ENCODE measurements around the gene CALR3.
"Not testable (repeated sequence)": the region's sequence is repeated elsewhere in the genome, so short reads cannot be mapped to it uniquely, and the experiment has no call there.

CALR3 gene

DNA sequence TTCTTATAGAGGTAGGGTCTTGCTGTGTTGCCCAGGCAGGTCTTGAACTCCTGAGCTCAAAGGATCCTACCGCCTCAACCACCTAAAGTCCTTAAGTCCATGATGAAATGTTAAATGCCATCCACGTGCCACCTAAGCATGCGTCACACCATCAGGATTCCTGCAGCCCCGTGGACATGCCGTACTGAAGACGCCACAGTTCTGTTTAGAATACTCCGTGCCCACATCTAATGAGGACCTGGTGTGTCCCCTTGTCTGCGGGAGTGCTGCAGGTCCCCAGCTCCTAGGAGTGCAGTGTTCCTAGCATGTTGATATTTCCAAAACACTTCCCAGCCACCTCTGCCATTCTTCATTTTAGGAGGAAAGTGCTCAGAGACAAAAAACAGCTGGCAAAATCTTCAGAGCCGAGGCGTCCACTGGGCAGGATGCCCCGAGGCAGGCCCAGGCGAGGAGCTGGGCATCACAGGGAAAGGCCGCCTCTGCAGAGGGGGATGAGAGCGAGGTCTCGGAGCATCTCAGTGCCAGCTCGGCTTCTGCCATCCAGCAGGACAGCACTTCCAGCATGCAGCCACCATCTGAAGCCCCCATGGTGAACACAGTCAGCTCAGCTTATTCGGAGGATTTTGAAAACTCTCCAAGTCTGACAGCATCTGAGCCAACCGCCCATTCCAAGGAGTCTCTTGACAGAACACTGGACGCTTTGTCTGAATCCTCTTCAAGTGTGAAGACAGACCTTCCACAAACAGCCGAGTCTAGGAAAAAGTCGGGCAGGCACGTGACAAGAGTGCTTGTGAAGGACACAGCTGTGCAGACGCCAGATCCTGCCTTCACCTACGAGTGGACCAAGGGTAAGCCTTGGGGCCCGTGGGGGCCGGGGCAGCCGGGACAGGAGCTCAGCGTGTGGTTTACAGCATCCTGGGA, 13.4 kb upstream of the CALR3 start:
- FAIRE-seq: no peak
- TF ChIP-seq POLR2A (IDR thresholded peaks at IDR 0.05; ENCODE audit: low read depth, low read length) (no peak), POLR2AphosphoS5 (IDR thresholded peaks at IDR 0.05; ENCODE audit: low read depth, low read length) (no peak), TAF1 (IDR thresholded peaks at IDR 0.05; ENCODE audit: borderline replicate concordance, low read depth, low read length) (no peak)
- DNase-seq (ENCODE audit: insufficient read length): no peak

DNA sequence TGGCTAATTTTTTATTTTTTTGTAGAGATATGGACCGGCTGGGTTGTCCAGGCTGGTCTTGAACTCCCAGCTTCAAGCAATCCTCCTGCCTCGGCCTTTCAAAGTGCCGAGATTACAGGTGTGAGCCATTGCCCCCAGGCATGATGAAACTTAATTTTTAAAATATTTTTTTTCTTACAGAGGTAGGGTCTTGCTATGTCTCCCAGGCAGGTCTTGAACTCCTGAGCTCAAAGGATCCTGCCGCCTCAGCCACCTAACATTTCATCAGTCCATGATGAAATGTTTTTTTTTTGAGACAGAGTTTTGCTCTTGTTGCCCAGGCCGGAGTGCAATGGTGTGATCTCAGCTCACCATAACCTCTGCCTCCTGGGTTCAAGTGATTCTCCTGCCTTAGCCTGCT, 12.6 kb upstream of the CALR3 start:
- FAIRE-seq (no peak), DNase-seq (ENCODE audit: insufficient read length) (no peak)
- TF ChIP-seq POLR2AphosphoS5 (IDR thresholded peaks at IDR 0.05; ENCODE audit: low read depth, low read length): no peak
- TF ChIP-seq TAF1 (IDR thresholded peaks at IDR 0.05; ENCODE audit: borderline replicate concordance, low read depth, low read length): no peak
- TF ChIP-seq POLR2A (IDR thresholded peaks at IDR 0.05; ENCODE audit: low read depth, low read length): no peak

DNA sequence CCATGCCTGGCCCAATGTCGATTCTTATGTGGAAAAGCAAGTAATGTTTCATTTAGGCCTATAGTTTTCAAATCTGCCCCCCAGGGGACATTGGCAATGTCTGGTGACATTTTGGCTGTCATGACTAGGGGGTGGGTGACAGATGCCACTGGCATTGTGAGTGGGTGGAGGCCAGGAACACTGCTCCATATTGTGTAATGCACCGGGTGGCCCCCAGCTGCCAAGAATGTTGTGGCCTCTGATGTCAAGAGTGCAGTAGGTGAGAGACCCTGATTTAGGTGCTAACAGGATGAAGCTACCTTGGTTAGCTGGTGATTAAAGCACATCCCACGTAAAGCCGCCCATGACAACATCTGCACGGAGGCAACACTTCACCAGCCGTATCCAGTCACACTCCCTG, 11.0 kb upstream of the CALR3 start:
- TF ChIP-seq TAF1 (IDR thresholded peaks at IDR 0.05; ENCODE audit: borderline replicate concordance, low read depth, low read length) (no peak), POLR2A (IDR thresholded peaks at IDR 0.05; ENCODE audit: low read depth, low read length) (no peak)
- no peak for DNase-seq (ENCODE audit: insufficient read length)
- FAIRE-seq: no peak

DNA sequence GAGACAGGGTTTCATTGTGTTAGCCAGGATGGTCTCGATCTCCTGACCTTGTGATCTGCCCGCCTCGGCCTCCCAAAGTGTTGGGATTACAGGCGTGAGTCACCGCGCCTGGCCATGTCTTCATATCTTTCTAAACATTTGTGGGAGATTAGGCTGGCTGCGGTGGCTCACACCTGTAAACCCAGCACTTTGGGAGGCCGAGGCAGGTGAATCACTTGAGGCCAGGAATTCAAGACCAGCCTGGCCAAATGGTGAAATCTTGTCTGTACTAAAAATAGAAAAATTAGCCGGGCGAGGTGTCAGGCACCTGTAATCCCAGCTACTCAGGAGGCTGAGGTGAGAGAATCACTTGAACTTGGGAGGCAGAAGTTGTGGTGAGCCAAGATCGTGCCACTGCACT, 10.2 kb upstream of the CALR3 start:
- FAIRE-seq; DNase-seq (ENCODE audit: insufficient read length): not testable (repeated sequence)

DNA sequence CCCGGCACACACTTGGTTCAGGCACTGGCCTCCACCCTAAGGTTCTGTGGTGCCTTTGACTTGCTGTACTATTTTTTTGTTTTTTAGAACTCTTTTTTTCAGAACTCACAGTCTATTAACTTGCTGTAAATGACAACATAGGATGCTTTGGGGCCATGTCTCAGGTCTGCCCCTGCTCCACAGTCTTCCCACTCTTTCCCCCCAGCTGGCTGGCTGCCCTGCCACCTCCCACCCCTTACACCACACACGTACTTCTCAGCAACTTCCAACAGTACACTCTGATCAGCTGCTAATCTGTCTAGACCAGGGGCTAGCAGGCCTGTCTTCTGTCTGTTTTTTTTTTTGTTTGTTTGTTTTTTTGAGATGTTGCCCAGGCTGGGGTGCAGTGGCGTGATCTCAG, 8.3 kb upstream of the CALR3 start:
- FAIRE-seq (no peak), DNase-seq (ENCODE audit: insufficient read length) (no peak)
- TF ChIP-seq POLR2AphosphoS5 (IDR thresholded peaks at IDR 0.05; ENCODE audit: low read depth, low read length) (no peak), TAF1 (IDR thresholded peaks at IDR 0.05; ENCODE audit: borderline replicate concordance, low read depth, low read length) (no peak), POLR2A (IDR thresholded peaks at IDR 0.05; ENCODE audit: low read depth, low read length) (no peak)

DNA sequence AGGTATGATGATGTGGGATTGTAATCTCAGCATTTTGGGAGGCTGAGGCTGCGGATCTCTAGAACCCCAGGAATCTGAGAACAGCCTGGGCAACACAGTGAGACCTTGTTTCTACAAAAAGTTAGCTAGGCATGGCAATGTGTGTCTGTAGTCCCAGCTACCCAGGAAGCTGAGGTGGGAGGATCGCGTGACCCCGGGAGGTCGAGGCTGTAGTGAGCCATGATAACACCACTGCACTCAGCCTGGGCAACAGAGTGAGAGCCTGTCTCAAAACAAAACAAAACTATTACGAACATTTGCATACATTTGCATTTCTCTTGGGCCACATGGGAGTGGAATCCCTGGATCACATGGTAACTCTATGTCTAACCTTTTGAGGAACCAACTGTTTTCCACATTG, 1.9 kb upstream of the CALR3 start:
- no peak for TF ChIP-seq POLR2AphosphoS5 (IDR thresholded peaks at IDR 0.05; ENCODE audit: low read depth, low read length)
- TF ChIP-seq TAF1 (IDR thresholded peaks at IDR 0.05; ENCODE audit: borderline replicate concordance, low read depth, low read length): no peak
- TF ChIP-seq POLR2A (IDR thresholded peaks at IDR 0.05; ENCODE audit: low read depth, low read length): no peak
- no peak for DNase-seq (ENCODE audit: insufficient read length)
- FAIRE-seq: no peak

DNA sequence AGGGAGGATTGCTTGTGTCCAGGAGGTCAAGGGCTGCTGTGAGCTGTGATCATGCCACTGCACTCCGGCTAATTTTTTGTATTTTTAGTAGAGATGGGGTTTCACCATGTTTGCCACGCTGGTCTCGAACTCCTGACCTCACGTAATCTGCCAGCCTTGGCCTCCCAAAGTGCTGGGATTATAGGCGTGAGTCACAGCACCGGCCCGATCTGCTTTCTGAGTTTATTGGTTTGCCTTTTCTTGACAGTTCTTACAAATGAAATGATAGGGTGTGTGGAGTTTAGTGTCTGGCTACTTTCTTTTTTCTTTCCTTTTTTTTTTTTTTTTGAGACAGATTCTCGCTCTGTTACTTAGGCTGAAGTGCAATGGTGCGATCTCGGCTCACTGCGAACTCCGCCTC, 1.1 kb upstream of the CALR3 start:
- TF ChIP-seq POLR2AphosphoS5 (IDR thresholded peaks at IDR 0.05; ENCODE audit: low read depth, low read length) (no peak), POLR2A (IDR thresholded peaks at IDR 0.05; ENCODE audit: low read depth, low read length) (no peak), TAF1 (IDR thresholded peaks at IDR 0.05; ENCODE audit: borderline replicate concordance, low read depth, low read length) (no peak)
- no peak for DNase-seq (ENCODE audit: insufficient read length)
- no peak for FAIRE-seq

DNA sequence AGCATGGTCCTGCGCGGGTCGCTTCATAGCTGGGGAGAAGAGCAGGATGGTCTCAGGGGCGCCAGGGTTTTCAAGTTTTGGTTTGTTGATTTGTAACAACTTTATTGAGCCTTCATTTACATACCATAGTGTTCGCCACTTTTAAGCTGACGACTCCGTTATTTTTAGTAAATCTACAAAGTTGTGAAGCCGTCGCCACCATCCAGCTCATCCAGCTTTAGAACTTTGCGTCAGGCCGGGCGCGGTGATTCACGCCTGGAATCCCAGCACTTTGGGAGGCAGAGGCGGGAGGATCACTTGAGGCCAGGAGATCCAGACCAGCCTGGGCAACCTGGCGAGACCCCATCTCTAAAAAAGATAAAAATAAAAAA, 631 bp upstream of the CALR3 start:
- TF ChIP-seq POLR2A (IDR thresholded peaks at IDR 0.05; ENCODE audit: low read depth, low read length) (no peak), POLR2AphosphoS5 (IDR thresholded peaks at IDR 0.05; ENCODE audit: low read depth, low read length) (no peak), TAF1 (IDR thresholded peaks at IDR 0.05; ENCODE audit: borderline replicate concordance, low read depth, low read length) (no peak)
- FAIRE-seq (no peak), DNase-seq (ENCODE audit: insufficient read length) (no peak)

DNA sequence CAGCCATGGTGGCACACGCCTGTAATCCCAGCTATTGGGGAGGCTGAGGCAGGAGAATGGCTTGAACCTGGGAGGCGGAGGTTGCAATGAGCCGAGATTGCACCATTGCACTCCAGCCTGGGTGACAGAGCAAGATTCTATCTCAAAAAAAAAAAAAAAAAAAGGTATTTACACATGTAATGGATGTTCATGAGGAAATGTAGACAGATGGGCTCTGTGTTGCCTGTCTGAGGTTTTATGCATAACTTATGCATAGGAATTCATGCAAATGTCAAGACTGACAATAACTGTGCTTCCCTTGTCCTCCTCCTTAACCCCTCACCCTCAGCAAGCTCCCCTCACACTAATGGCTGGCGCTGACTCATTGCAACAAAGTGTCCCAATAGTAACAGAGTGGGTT, 9.5 kb downstream of the CALR3 start:
- FAIRE-seq; DNase-seq (ENCODE audit: insufficient read length): not testable (repeated sequence)

DNA sequence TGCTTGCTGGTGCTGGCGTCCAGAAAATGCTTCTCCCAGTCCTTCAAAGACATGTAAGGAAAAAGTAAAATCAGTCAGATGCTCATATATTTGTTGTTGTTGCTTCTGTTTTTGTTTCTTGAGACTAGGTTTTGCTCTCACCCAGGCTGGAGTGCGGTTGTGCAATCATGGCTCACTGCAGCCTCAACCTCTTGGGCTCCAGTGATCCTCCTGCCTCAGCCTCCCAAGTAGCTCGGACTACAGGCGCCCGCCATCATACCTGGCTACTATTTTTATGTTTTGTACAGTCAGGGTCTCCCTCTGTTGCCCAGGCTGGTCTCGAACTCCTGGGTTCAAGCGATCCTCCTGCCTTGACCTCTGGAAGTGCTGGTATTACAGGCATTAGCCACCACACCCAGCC, 13.2 kb downstream of the CALR3 start:
- no peak for DNase-seq (ENCODE audit: insufficient read length)
- TF ChIP-seq POLR2AphosphoS5 (IDR thresholded peaks at IDR 0.05; ENCODE audit: low read depth, low read length) (no peak), TAF1 (IDR thresholded peaks at IDR 0.05; ENCODE audit: borderline replicate concordance, low read depth, low read length) (no peak), POLR2A (IDR thresholded peaks at IDR 0.05; ENCODE audit: low read depth, low read length) (no peak)
- no peak for FAIRE-seq

DNA sequence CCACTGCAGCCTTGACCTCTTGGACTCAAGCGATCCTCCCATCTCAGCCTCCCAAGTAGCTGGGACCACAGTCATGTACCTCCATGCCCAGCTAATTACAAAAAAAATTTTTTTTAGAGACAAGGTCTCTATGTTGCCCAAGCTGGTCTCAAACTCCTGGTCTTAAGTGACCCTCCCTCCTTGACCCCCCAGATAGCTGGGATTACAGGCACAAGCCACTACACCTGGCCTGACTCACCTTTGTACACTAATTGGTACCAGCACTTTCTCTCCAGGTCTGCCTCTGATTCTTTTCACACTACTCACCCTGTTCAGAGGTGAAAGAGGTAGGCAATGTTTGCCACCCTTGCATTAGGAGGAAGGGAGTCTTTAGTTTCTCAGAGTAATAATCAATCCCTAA, 18.7 kb downstream of the CALR3 start:
- no peak for TF ChIP-seq POLR2AphosphoS5 (IDR thresholded peaks at IDR 0.05; ENCODE audit: low read depth, low read length)
- TF ChIP-seq POLR2A (IDR thresholded peaks at IDR 0.05; ENCODE audit: low read depth, low read length): no peak
- no peak for TF ChIP-seq TAF1 (IDR thresholded peaks at IDR 0.05; ENCODE audit: borderline replicate concordance, low read depth, low read length)
- no peak for FAIRE-seq
- no peak for DNase-seq (ENCODE audit: insufficient read length)

DNA sequence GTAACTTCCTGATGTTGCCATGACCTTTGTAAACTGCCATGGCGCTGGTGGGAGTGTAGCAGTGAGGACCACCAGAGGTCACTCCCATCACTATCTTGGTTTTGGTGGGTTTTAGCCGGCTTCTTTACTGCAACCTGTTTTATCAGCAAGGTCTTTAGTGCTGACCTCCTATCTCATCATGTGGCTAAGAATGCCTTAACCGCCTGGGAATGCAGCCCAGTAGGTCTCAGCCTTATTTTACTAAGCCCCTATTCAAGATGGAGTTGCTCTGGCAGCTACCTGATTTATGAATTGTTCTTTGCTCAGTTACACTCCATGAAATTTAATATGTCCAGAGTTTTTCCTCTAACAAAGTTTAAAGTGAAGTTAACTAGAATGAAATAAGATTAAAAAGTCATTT, 19.6 kb downstream of the CALR3 start:
- DNase-seq (ENCODE audit: insufficient read length) (no peak), FAIRE-seq (no peak)
- TF ChIP-seq POLR2A (IDR thresholded peaks at IDR 0.05; ENCODE audit: low read depth, low read length) (no peak), TAF1 (IDR thresholded peaks at IDR 0.05; ENCODE audit: borderline replicate concordance, low read depth, low read length) (no peak), POLR2AphosphoS5 (IDR thresholded peaks at IDR 0.05; ENCODE audit: low read depth, low read length) (no peak)

DNA sequence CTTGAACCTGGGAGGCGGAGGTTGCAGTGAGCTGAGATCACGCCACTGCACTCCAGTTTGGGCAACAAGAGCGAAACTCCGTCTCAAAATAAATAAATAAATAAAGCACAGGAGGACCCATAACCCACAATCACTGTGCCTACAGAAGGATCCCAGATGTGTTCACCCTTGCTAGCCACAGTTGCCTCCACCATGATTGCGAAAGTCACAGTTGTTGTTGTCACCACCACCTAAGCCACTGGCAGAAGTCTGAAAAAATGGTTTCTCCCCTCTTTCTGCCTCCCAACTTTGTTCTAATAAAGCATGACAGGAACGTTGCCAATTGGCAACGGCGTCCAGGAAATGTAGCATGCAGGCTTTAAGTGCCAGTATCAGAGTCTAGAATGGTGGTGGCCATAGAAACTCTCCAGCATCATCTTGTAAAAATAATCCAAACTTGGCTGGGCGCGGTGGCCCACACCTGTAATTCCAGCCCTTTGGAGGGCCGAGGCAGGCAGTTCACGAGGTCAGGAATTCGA, 22.0 kb downstream of the CALR3 start:
- TF ChIP-seq TAF1 (IDR thresholded peaks at IDR 0.05; ENCODE audit: borderline replicate concordance, low read depth, low read length): no peak
- no peak for TF ChIP-seq POLR2AphosphoS5 (IDR thresholded peaks at IDR 0.05; ENCODE audit: low read depth, low read length)
- FAIRE-seq (no peak), DNase-seq (ENCODE audit: insufficient read length) (no peak)
